Neuron (in vitro differentiated cells): ENCODE data around the gene CA5A.
"Not testable (repeated sequence)": the region's sequence is repeated elsewhere in the genome, so short reads cannot be mapped to it uniquely, and the experiment has no call there.

Experiments used
- H2AFZ ChIP-seq: one replicate; pipeline ENCODE4 v1.6.1; 2013; ENCODE audit warnings: low read depth, mild to moderate bottlenecking, inconsistent platforms, low read length, moderate library complexity
- H3K27me3 ChIP-seq: one replicate; pipeline ENCODE4 v1.6.1; 2013; ENCODE audit warnings: low read length; ENCODE audit not compliant: insufficient read depth
- H3K36me3 ChIP-seq: one replicate; pipeline ENCODE4 v1.6.1; 2013; ENCODE audit warnings: low read length; ENCODE audit not compliant: insufficient read depth
- H3K4me1 ChIP-seq: one replicate; pipeline ENCODE4 v1.6.1; 2013; ENCODE audit warnings: low read length; ENCODE audit not compliant: insufficient read depth
- H3K4me3 ChIP-seq: 2 replicates; pipeline ENCODE4 v1.5.1; 2013; ENCODE audit warnings: mild to moderate bottlenecking, low read length, moderate library complexity
- H3K9me3 ChIP-seq: one replicate; pipeline ENCODE4 v1.6.1; 2013; ENCODE audit warnings: low read length

The CA5A gene

GRCh38 chr16:87949071-87949744, 12.9 kb upstream of the CA5A start:
- Histone ChIP-seq H3K36me3 (peaks cover 7% of the 10 kb centered on the region), H3K4me3 (no peak overlapping the region), H3K27me3 (no peaks in the 10 kb centered on the region), H3K9me3 (no peaks in the 10 kb centered on the region), H2AFZ (no peak overlapping the region), H3K4me1 (peaks cover 10% of the 10 kb centered on the region)

GRCh38 chr16:87948735-87949070, 12.4 kb upstream of the CA5A start:
- H3K4me1 ChIP-seq: peaks cover 10% of the 10 kb centered on the region
- H3K27me3 ChIP-seq: no peaks in the 10 kb centered on the region
- no peak overlapping the region for H2AFZ ChIP-seq
- no peak overlapping the region for H3K4me3 ChIP-seq
- H3K36me3 ChIP-seq: peaks cover 7% of the 10 kb centered on the region
- H3K9me3 ChIP-seq: no peaks in the 10 kb centered on the region

- Histone ChIP-seq H2AFZ (no peak overlapping the region), H3K9me3 (no peaks in the 10 kb centered on the region), H3K27me3 (no peaks in the 10 kb centered on the region), H3K4me3 (no peak overlapping the region), H3K36me3 (peaks cover under 1% of the 10 kb centered on the region), H3K4me1 (peaks cover 10% of the 10 kb centered on the region)
Measured at GRCh38 chr16:87948119-87948545, 11.8 kb upstream of the CA5A start.

GRCh38 chr16:87947356-87948118, 11.2 kb upstream of the CA5A start:
- no peak overlapping the region for H3K4me3 ChIP-seq
- H3K36me3 ChIP-seq: no peaks in the 10 kb centered on the region
- no peaks in the 10 kb centered on the region for H3K27me3 ChIP-seq
- H3K4me1 ChIP-seq: peaks cover 10% of the 10 kb centered on the region
- no peaks in the 10 kb centered on the region for H3K9me3 ChIP-seq
- H2AFZ ChIP-seq: no peak overlapping the region

- Histone ChIP-seq H2AFZ (no peak overlapping the region), H3K27me3 (no peaks in the 10 kb centered on the region), H3K36me3 (no peaks in the 10 kb centered on the region), H3K4me1 (peaks cover 4% of the 10 kb centered on the region), H3K4me3 (no peak overlapping the region), H3K9me3 (no peaks in the 10 kb centered on the region)
Measured at GRCh38 chr16:87946596-87947347, 10.4 kb upstream of the CA5A start.

GRCh38 chr16:87945351-87946042, 9.2 kb upstream of the CA5A start:
- Histone ChIP-seq H2AFZ (no peak overlapping the region), H3K4me3 (no peak overlapping the region), H3K4me1 (peaks cover 4% of the 10 kb centered on the region), H3K36me3 (no peaks in the 10 kb centered on the region), H3K27me3 (no peaks in the 10 kb centered on the region), H3K9me3 (no peaks in the 10 kb centered on the region)

GRCh38 chr16:87942680-87943079, 6.4 kb upstream of the CA5A start:
- no peak overlapping the region for H2AFZ ChIP-seq
- no peaks in the 10 kb centered on the region for H3K9me3 ChIP-seq
- peaks cover 4% of the 10 kb centered on the region for H3K4me1 ChIP-seq
- no peaks in the 10 kb centered on the region for H3K36me3 ChIP-seq
- H3K27me3 ChIP-seq: no peaks in the 10 kb centered on the region
- no peak overlapping the region for H3K4me3 ChIP-seq

- Histone ChIP-seq H3K36me3 (no peaks in the 10 kb centered on the region), H3K4me3 (no peak overlapping the region), H2AFZ (no peak overlapping the region), H3K4me1 (no peaks in the 10 kb centered on the region), H3K27me3 (no peaks in the 10 kb centered on the region), H3K9me3 (no peaks in the 10 kb centered on the region)
Measured at GRCh38 chr16:87939562-87940423, 3.5 kb upstream of the CA5A start.

GRCh38 chr16:87938412-87938949, 2.2 kb upstream of the CA5A start:
- no peaks in the 10 kb centered on the region for H3K27me3 ChIP-seq
- H3K36me3 ChIP-seq: no peaks in the 10 kb centered on the region
- H3K4me1 ChIP-seq: no peaks in the 10 kb centered on the region
- H3K9me3 ChIP-seq: no peaks in the 10 kb centered on the region
- H3K4me3 ChIP-seq: no peak overlapping the region
- no peak overlapping the region for H2AFZ ChIP-seq

GRCh38 chr16:87937231-87937542, 858 bp upstream of the CA5A start:
- H3K4me1 ChIP-seq, H3K27me3 ChIP-seq, H3K4me3 ChIP-seq, H3K36me3 ChIP-seq, H2AFZ ChIP-seq, H3K9me3 ChIP-seq: not testable (repeated sequence)

- not testable (repeated sequence) for H2AFZ ChIP-seq, H3K4me3 ChIP-seq, H3K27me3 ChIP-seq, H3K36me3 ChIP-seq, H3K9me3 ChIP-seq, H3K4me1 ChIP-seq
Measured at GRCh38 chr16:87936016-87936374, 334 bp downstream of the CA5A start.

GRCh38 chr16:87934752-87935425, 1.4 kb downstream of the CA5A start:
- H3K4me1 ChIP-seq, H3K9me3 ChIP-seq, H3K27me3 ChIP-seq, H3K4me3 ChIP-seq, H2AFZ ChIP-seq, H3K36me3 ChIP-seq: not testable (repeated sequence)
